Gastrocnemius medialis (tissue), 4 donors: Measurements from ENCODE around the gene CPS1. TPM values are rescaled to one million over a fixed set of nuclear protein-coding genes. Genes with fewer than 3 reads are reported as not detected.

ENCODE experiments used
- ATAC-seq, 2 donors: fragments of 150-250 bp; one replicate each; pipeline ENCODE4 v1.9.1; 2016
- DNase-seq, 2 donors: peaks; one replicate each; pipeline ENCODE4 v3.0.0-alpha.2; 2019
- H3K27ac ChIP-seq, 4 donors: fragments of 200-600 bp; sonication (generic); 1 replicate in 1 of 4; 2 replicates in 3 of 4; pipeline ENCODE4 v1.5.1; 2016 to 2018; ENCODE audit warnings: mild to moderate bottlenecking in 2 of 4, moderate library complexity in 1 of 4
- H3K27me3 ChIP-seq, 3 donors: fragments of 200-600 bp; sonication (generic) in 2 of 3; 1 replicate in 1 of 3; 2 replicates in 2 of 3; pipeline versions ENCODE4 v1.5.1 to v1.6.0; 2016 to 2019; ENCODE audit warnings: mild to moderate bottlenecking in 1 of 3, moderate library complexity in 1 of 3
- H3K36me3 ChIP-seq, 2 donors: fragments of 200-600 bp; sonication (generic) in 1 of 2; one replicate each; pipeline ENCODE4 v1.5.1; 2017 to 2018
- H3K4me1 ChIP-seq, 2 donors: fragments of 200-600 bp; sonication (generic) in 1 of 2; one replicate each; pipeline ENCODE4 v1.5.1; 2016 to 2017; ENCODE audit warnings: mild to moderate bottlenecking in 2 of 2
- H3K4me3 ChIP-seq, 4 donors: fragments of 200-600 bp; sonication (generic) in 3 of 4; 1 replicate in 1 of 4; 2 replicates in 3 of 4; pipeline ENCODE4 v1.5.1; 2016 to 2019; ENCODE audit warnings: mild to moderate bottlenecking in 2 of 4
- H3K9me3 ChIP-seq, 3 donors: fragments of 200-600 bp; sonication (generic) in 2 of 3; 1 replicate in 1 of 3; 2 replicates in 2 of 3; pipeline ENCODE4 v1.5.1; 2016 to 2019
- POLR2A ChIP-seq, 2 donors: fragments of 450-650 bp; IDR thresholded peaks; one replicate each; pipeline ENCODE4 v1.6.1; 2017; ENCODE audit warnings: antibody characterized with exemption in 2 of 2, mild to moderate bottlenecking in 2 of 2, moderate library complexity in 2 of 2
- in situ Hi-C, 4 donors: fragments of 200-750 bp; cut with MboI; loops; one replicate each; pipeline versions ENCODE4 v1.15.0 to v1.8.0; 2017; ENCODE audit warnings: low sequenced_read_pairs in 4 of 4
- intact Hi-C: fragments of 100-400 bp; cut with DNase I; formaldehyde crosslinking; loops from one replicate; pipeline ENCODE4 v1.15.1; 2023; ENCODE audit warnings: low total_unique reads
- total RNA-seq, 4 donors: library from RNA; depleted of rRNA; stranded (reverse); fragments of >200 nt; gene quantifications; one replicate each; pipeline versions ENCODE4 v1.1.0 to v1.2.3, GENCODE V29; 2016
- TF ChIP-seq, protein P1 (sequence below), 5 experiments: fragments of 450-650 bp in 3 of 5; fragments of 200-600 bp in 2 of 5; sonication (generic) in 2 of 5; IDR thresholded peaks in 4 of 5; conservative IDR thresholded peaks in 1 of 5; 1 replicate in 4 of 5; 2 replicates in 1 of 5; pipeline ENCODE4 v1.5.1; 2016 to 2019; ENCODE audit warnings: antibody characterized with exemption in 5 of 5, mild to moderate bottlenecking in 3 of 5, moderate library complexity in 3 of 5

The CPS1 gene
- total RNA-seq, 4 donors from 2014 or later: 1.2 to 4.5 (median 2.6) TPM

DNA sequence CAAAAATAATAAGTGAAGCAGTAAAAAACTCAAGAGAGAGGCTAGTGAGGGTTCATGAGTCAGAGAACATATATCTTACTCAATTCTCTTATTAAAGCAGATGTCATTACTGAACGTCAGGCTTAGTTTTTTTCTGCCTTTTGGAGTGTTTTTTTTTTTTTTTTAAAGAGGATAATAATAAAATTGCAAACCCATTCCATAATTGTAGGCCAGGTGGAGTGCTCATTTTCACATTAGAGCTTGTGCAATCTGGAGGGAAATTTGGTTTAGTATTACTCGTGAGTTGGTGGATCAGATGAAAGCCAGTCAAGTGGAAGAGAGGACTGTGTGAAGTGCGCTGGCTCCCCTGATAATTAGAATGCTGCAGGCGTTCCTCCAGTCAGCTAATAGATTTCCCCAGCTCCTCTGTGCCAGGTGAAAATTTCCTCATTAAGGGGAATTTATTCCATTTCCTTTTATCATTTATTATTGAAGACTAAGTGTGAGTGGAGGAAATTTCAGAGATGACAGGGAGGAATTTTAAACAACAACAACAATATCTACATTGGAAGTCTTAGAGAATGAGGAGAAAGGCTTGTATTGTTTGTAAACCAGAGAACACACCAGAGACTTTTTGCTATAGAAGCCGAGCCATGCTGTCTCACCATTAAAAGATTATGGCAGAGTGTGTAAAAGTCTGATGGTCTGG is 74.6 kb downstream of the CPS1 start:
- H3K4me3 ChIP-seq: no peak overlapping the region
- H3K27me3 ChIP-seq: no peaks in the 10 kb centered on the region
- no peaks in the 10 kb centered on the region for H3K36me3 ChIP-seq
- H3K27ac ChIP-seq: no peak overlapping the region
- H3K9me3 ChIP-seq: no peaks in the 10 kb centered on the region
- H3K4me1 ChIP-seq: no peaks in the 10 kb centered on the region
- ATAC-seq (no peak), DNase-seq (no peak)
- no peak for TF ChIP-seq POLR2A (IDR thresholded peaks at IDR 0.05)
- TF ChIP-seq, protein P1, sequence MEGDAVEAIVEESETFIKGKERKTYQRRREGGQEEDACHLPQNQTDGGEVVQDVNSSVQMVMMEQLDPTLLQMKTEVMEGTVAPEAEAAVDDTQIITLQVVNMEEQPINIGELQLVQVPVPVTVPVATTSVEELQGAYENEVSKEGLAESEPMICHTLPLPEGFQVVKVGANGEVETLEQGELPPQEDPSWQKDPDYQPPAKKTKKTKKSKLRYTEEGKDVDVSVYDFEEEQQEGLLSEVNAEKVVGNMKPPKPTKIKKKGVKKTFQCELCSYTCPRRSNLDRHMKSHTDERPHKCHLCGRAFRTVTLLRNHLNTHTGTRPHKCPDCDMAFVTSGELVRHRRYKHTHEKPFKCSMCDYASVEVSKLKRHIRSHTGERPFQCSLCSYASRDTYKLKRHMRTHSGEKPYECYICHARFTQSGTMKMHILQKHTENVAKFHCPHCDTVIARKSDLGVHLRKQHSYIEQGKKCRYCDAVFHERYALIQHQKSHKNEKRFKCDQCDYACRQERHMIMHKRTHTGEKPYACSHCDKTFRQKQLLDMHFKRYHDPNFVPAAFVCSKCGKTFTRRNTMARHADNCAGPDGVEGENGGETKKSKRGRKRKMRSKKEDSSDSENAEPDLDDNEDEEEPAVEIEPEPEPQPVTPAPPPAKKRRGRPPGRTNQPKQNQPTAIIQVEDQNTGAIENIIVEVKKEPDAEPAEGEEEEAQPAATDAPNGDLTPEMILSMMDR (IDR thresholded peaks at IDR 0.05 in 4 of 5, conservative IDR thresholded peaks at IDR 0.05 in 1 of 5): no peak
- intact Hi-C loops: no loop called here
- in situ Hi-C loops: no loop called here

DNA sequence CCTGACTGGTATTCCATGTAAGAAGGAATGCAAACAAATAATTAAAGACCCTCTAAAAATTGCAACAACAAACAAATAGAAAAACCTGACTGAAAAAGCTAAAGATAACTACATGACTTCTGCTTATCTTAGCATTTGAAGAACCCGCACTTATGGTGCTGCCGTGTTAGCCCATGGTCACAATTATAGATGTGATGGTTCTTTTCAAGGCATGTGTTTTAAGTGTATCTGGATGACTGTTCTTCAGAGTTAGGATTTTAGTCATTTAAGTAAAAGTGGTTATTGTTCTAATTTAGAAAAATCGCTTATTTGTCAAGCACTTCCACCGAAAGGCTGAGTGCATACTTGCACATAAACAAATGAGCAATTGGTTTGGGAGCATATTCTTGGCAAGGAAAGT is 77.3 kb downstream of the CPS1 start:
- ATAC-seq (no peak), DNase-seq (no peak)
- TF ChIP-seq POLR2A (IDR thresholded peaks at IDR 0.05): no peak
- TF ChIP-seq, protein P1 (IDR thresholded peaks at IDR 0.05 in 4 of 5, conservative IDR thresholded peaks at IDR 0.05 in 1 of 5): no peak
- H3K4me3 ChIP-seq: no peak overlapping the region
- no peaks in the 10 kb centered on the region for H3K36me3 ChIP-seq
- in situ Hi-C loops: no loop called here
- no peaks in the 10 kb centered on the region for H3K27me3 ChIP-seq
- intact Hi-C loops: no loop called here
- no peak overlapping the region for H3K27ac ChIP-seq
- no peaks in the 10 kb centered on the region for H3K9me3 ChIP-seq
- no peaks in the 10 kb centered on the region for H3K4me1 ChIP-seq

DNA sequence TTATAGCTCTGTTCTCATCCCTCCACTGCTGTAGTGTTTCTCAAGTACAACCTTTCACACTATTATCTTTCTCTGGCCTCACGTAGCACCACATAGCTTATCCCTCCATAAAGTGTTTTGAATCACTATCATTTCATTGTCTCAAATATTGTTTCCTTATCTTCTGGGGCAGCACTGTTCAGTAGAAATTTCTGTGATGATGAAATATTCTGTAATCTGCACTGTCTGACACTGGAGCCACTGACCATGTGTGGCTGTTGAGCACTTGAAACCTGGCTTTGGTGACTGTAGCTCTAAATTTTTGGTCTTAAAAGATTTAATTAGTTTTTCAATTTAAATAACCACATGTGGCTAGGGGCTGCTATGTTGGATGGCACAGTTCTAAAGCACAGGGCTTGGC is 78.9 kb downstream of the CPS1 start:
- in situ Hi-C loops (no loop called here), intact Hi-C loops (no loop called here)
- H3K27ac ChIP-seq: no peak overlapping the region
- TF ChIP-seq, protein P1 (IDR thresholded peaks at IDR 0.05 in 4 of 5, conservative IDR thresholded peaks at IDR 0.05 in 1 of 5): no peak
- no peak for TF ChIP-seq POLR2A (IDR thresholded peaks at IDR 0.05)
- no peaks in the 10 kb centered on the region for H3K27me3 ChIP-seq
- no peak for ATAC-seq
- H3K4me1 ChIP-seq: no peaks in the 10 kb centered on the region
- no peaks in the 10 kb centered on the region for H3K36me3 ChIP-seq
- no peak overlapping the region for H3K4me3 ChIP-seq
- H3K9me3 ChIP-seq: no peaks in the 10 kb centered on the region
- no peak for DNase-seq

DNA sequence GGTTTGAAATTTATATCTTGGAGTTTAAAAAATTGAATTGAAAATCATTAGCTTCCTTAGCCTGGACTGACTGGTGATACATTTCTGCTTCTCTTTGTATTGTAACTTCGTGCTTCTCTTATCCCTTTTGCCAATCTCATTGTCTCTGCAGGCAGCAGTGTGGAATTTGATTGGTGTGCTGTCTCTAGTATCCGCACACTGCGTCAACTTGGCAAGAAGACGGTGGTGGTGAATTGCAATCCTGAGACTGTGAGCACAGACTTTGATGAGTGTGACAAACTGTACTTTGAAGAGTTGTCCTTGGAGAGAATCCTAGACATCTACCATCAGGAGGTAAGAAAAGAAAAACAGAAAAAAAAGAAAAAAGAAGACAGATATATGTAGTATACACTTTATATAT is 85.9 kb downstream of the CPS1 start:
- no peaks in the 10 kb centered on the region for H3K36me3 ChIP-seq
- H3K4me3 ChIP-seq: no peak overlapping the region
- H3K27me3 ChIP-seq: no peaks in the 10 kb centered on the region
- no peak overlapping the region for H3K27ac ChIP-seq
- in situ Hi-C loops: no loop called here
- no peaks in the 10 kb centered on the region for H3K9me3 ChIP-seq
- TF ChIP-seq, protein P1 (IDR thresholded peaks at IDR 0.05 in 4 of 5, conservative IDR thresholded peaks at IDR 0.05 in 1 of 5): no peak
- TF ChIP-seq POLR2A (IDR thresholded peaks at IDR 0.05): no peak
- no peak for ATAC-seq
- intact Hi-C loops: no loop called here
- DNase-seq: no peak
- H3K4me1 ChIP-seq: no peaks in the 10 kb centered on the region

DNA sequence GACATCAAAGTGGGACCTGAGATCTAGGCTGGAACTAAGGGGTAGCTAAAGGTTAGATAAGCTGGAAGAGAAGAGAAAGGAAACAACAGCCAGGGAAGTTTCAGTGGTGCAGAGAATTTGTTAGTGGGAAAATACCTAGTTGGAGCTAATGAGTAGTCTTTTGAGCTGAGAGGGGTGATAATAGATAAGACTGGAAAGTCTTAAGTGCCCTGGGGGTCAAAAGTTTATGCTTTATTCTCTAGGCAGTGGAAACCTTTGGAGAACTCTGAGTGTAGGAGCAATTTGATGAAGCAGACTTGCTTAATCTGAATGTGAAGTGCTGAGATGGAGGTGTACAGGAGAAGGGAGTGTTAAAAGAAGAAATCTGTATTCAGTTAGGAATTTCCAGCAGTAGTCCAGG is 90.8 kb downstream of the CPS1 start:
- ATAC-seq: no peak
- Histone ChIP-seq H3K27ac (no peak overlapping the region), H3K27me3 (no peaks in the 10 kb centered on the region), H3K4me1 (no peaks in the 10 kb centered on the region), H3K36me3 (no peaks in the 10 kb centered on the region), H3K4me3 (no peak overlapping the region), H3K9me3 (no peaks in the 10 kb centered on the region)
- no peak for DNase-seq
- in situ Hi-C loops (no loop called here), intact Hi-C loops (no loop called here)
- no peak for TF ChIP-seq POLR2A (IDR thresholded peaks at IDR 0.05)
- TF ChIP-seq, protein P1 (IDR thresholded peaks at IDR 0.05 in 4 of 5, conservative IDR thresholded peaks at IDR 0.05 in 1 of 5): no peak
